Activated T-helper 17 cell treated with anti-CD3 and anti-CD28 coated beads, Interleukin-2, amount 50 U/mL, for 72 hours (primary cell): Measurements from ENCODE around the gene CORO2B. TPM values are rescaled to one million over a fixed set of nuclear protein-coding genes. Genes with fewer than 3 reads are reported as not detected.

Experiments
- ATAC-seq: fragments of 150-1000 bp; cut with Tn5 transposase; replicated peaks from 2 replicates; pipeline ENCODE4 v1.10.0; 2021; ENCODE audit warnings: mild to moderate bottlenecking, moderate library complexity
- H3K27ac Mint-ChIP-seq: one replicate; pipeline ENCODE4 v1.8.0; 2022; ENCODE audit warnings: mixed read lengths
- H3K27me3 Mint-ChIP-seq: one replicate; pipeline ENCODE4 v1.8.0; 2022; ENCODE audit warnings: mixed read lengths
- H3K36me3 Mint-ChIP-seq: one replicate; pipeline ENCODE4 v1.8.0; 2022; ENCODE audit warnings: low read depth, mild to moderate bottlenecking, mixed read lengths
- H3K4me1 Mint-ChIP-seq: one replicate; pipeline ENCODE4 v1.8.0; 2022; ENCODE audit warnings: mixed read lengths
- H3K4me3 Mint-ChIP-seq: one replicate; pipeline ENCODE4 v1.8.0; 2022; ENCODE audit warnings: mild to moderate bottlenecking, mixed read lengths
- H3K9me3 Mint-ChIP-seq: one replicate; pipeline ENCODE4 v1.8.0; 2022; ENCODE audit warnings: mixed read lengths
- total RNA-seq, 2 donors: library from RNA; stranded (reverse); gene quantifications; one replicate each; pipeline ENCODE4 v1.2.3, GENCODE V29; 2022

Gene CORO2B
- total RNA-seq, 2 donors from 2014 or later, result 0.26 TPM; not detected in 1

GRCh38 chr15:68653031-68653635, 74.3 kb downstream of the CORO2B start:
- Mint-ChIP-seq H3K27me3 (no peaks in the 10 kb centered on the region), H3K9me3 (no peaks in the 10 kb centered on the region), H3K4me3 (no peak overlapping the region), H3K4me1 (no peaks in the 10 kb centered on the region), H3K27ac (no peak overlapping the region), H3K36me3 (no peaks in the 10 kb centered on the region)
- no peak for ATAC-seq

- H3K4me1 Mint-ChIP-seq, result no peaks in the 10 kb centered on the region
- ATAC-seq, result no peak
- no peaks in the 10 kb centered on the region for H3K9me3 Mint-ChIP-seq
- no peak overlapping the region for H3K27ac Mint-ChIP-seq
- H3K4me3 Mint-ChIP-seq, result no peak overlapping the region
- H3K36me3 Mint-ChIP-seq, result no peaks in the 10 kb centered on the region
- no peaks in the 10 kb centered on the region for H3K27me3 Mint-ChIP-seq
These were observed 75.0 kb downstream of the CORO2B start for GRCh38 chr15:68653801-68654200.

- ATAC-seq, result no peak
- Mint-ChIP-seq H3K9me3 (no peaks in the 10 kb centered on the region), H3K27ac (no peak overlapping the region), H3K4me3 (no peak overlapping the region), H3K4me1 (no peaks in the 10 kb centered on the region), H3K36me3 (no peaks in the 10 kb centered on the region), H3K27me3 (no peaks in the 10 kb centered on the region)
These were observed 76.2 kb downstream of the CORO2B start for GRCh38 chr15:68654786-68655560.

- no peak for ATAC-seq
- no peaks in the 10 kb centered on the region for H3K36me3 Mint-ChIP-seq
- no peak overlapping the region for H3K4me3 Mint-ChIP-seq
- no peaks in the 10 kb centered on the region for H3K4me1 Mint-ChIP-seq
- H3K9me3 Mint-ChIP-seq, result no peaks in the 10 kb centered on the region
- no peaks in the 10 kb centered on the region for H3K27me3 Mint-ChIP-seq
- no peak overlapping the region for H3K27ac Mint-ChIP-seq
These were observed 77.1 kb downstream of the CORO2B start for GRCh38 chr15:68655686-68656437.

GRCh38 chr15:68656438-68656739, 77.6 kb downstream of the CORO2B start:
- no peaks in the 10 kb centered on the region for H3K27me3 Mint-ChIP-seq
- ATAC-seq, result no peak
- no peak overlapping the region for H3K4me3 Mint-ChIP-seq
- no peaks in the 10 kb centered on the region for H3K36me3 Mint-ChIP-seq
- H3K27ac Mint-ChIP-seq, result no peak overlapping the region
- no peaks in the 10 kb centered on the region for H3K4me1 Mint-ChIP-seq
- no peaks in the 10 kb centered on the region for H3K9me3 Mint-ChIP-seq

GRCh38 chr15:68658151-68658550, 79.4 kb downstream of the CORO2B start:
- H3K27ac Mint-ChIP-seq, result no peak overlapping the region
- no peaks in the 10 kb centered on the region for H3K9me3 Mint-ChIP-seq
- no peaks in the 10 kb centered on the region for H3K36me3 Mint-ChIP-seq
- H3K4me3 Mint-ChIP-seq, result no peak overlapping the region
- peaks cover under 1% of the 10 kb centered on the region for H3K27me3 Mint-ChIP-seq
- no peak for ATAC-seq
- H3K4me1 Mint-ChIP-seq, result no peaks in the 10 kb centered on the region

GRCh38 chr15:68658641-68659358, 80.0 kb downstream of the CORO2B start:
- Mint-ChIP-seq H3K27me3 (peaks cover 4% of the 10 kb centered on the region), H3K4me1 (no peaks in the 10 kb centered on the region), H3K9me3 (no peaks in the 10 kb centered on the region), H3K27ac (no peak overlapping the region), H3K36me3 (no peaks in the 10 kb centered on the region), H3K4me3 (no peak overlapping the region)
- no peak for ATAC-seq

GRCh38 chr15:68663526-68663925, 84.7 kb downstream of the CORO2B start:
- H3K4me3 Mint-ChIP-seq, result no peak overlapping the region
- no peak overlapping the region for H3K27ac Mint-ChIP-seq
- H3K4me1 Mint-ChIP-seq, result no peaks in the 10 kb centered on the region
- H3K9me3 Mint-ChIP-seq, result no peaks in the 10 kb centered on the region
- peaks cover 26% of the 10 kb centered on the region for H3K27me3 Mint-ChIP-seq
- no peak for ATAC-seq
- no peaks in the 10 kb centered on the region for H3K36me3 Mint-ChIP-seq

- no peaks in the 10 kb centered on the region for H3K4me1 Mint-ChIP-seq
- no peaks in the 10 kb centered on the region for H3K9me3 Mint-ChIP-seq
- H3K4me3 Mint-ChIP-seq, result no peak overlapping the region
- peaks cover 26% of the 10 kb centered on the region for H3K27me3 Mint-ChIP-seq
- no peak overlapping the region for H3K27ac Mint-ChIP-seq
- no peak for ATAC-seq
- no peaks in the 10 kb centered on the region for H3K36me3 Mint-ChIP-seq
These were observed 87.5 kb downstream of the CORO2B start for GRCh38 chr15:68666120-68666811.

GRCh38 chr15:68666812-68667450, 88.1 kb downstream of the CORO2B start:
- Mint-ChIP-seq H3K4me3 (no peak overlapping the region), H3K36me3 (no peaks in the 10 kb centered on the region), H3K27ac (no peak overlapping the region), H3K9me3 (no peaks in the 10 kb centered on the region), H3K4me1 (no peaks in the 10 kb centered on the region), H3K27me3 (peaks cover 31% of the 10 kb centered on the region)
- no peak for ATAC-seq

GRCh38 chr15:68667800-68668625, 89.2 kb downstream of the CORO2B start:
- peaks cover 38% of the 10 kb centered on the region for H3K27me3 Mint-ChIP-seq
- H3K4me1 Mint-ChIP-seq, result no peaks in the 10 kb centered on the region
- no peaks in the 10 kb centered on the region for H3K9me3 Mint-ChIP-seq
- no peaks in the 10 kb centered on the region for H3K36me3 Mint-ChIP-seq
- H3K27ac Mint-ChIP-seq, result no peak overlapping the region
- no peak for ATAC-seq
- no peak overlapping the region for H3K4me3 Mint-ChIP-seq

GRCh38 chr15:68668926-68669600, 90.3 kb downstream of the CORO2B start:
- Mint-ChIP-seq H3K36me3 (no peaks in the 10 kb centered on the region), H3K27me3 (peaks cover 33% of the 10 kb centered on the region), H3K4me1 (no peaks in the 10 kb centered on the region), H3K4me3 (no peak overlapping the region), H3K9me3 (no peaks in the 10 kb centered on the region), H3K27ac (no peak overlapping the region)
- ATAC-seq, result no peak

GRCh38 chr15:68672251-68672650, 93.5 kb downstream of the CORO2B start:
- Mint-ChIP-seq H3K36me3 (no peaks in the 10 kb centered on the region), H3K9me3 (no peaks in the 10 kb centered on the region), H3K4me1 (no peaks in the 10 kb centered on the region), H3K27me3 (peaks cover 27% of the 10 kb centered on the region), H3K27ac (no peak overlapping the region), H3K4me3 (no peak overlapping the region)
- ATAC-seq, result no peak
